Stomach (tissue), 9 donors: ENCODE data around the gene TSPAN16. TPM values are rescaled to one million over a fixed set of nuclear protein-coding genes. Genes with fewer than 3 reads are reported as not detected.

Experiments used
- DNase-seq, 2 donors: peaks; one replicate each; pipeline versions ENCODE4 v3.0.0 to v3.0.0-alpha.2; 2013 to 2019
- H3K27ac ChIP-seq, 5 donors: fragments of 200-600 bp in 4 of 5; sonication (generic) in 4 of 5; one replicate each; pipeline ENCODE4 v1.5.1; 2013 to 2019; ENCODE audit warnings: mild to moderate bottlenecking in 1 of 5, moderate library complexity in 1 of 5
- H3K27me3 ChIP-seq, 3 donors: fragments of 200-600 bp; sonication (generic); one replicate each; pipeline ENCODE4 v1.5.1; 2017 to 2019; ENCODE audit warnings: mixed run types in 1 of 3
- H3K36me3 ChIP-seq, 4 donors: fragments of 200-600 bp; sonication (generic); 1 replicate in 3 of 4; 2 replicates in 1 of 4; pipeline ENCODE4 v1.5.1; 2016 to 2019
- H3K4me1 ChIP-seq, 4 donors: fragments of 200-600 bp; sonication (generic); one replicate each; pipeline ENCODE4 v1.5.1; 2016 to 2019
- H3K4me3 ChIP-seq, 4 donors: fragments of 200-600 bp; sonication (generic) in 3 of 4; one replicate each; pipeline ENCODE4 v1.5.1; 2016 to 2019; ENCODE audit warnings: mild to moderate bottlenecking in 1 of 4
- H3K9me3 ChIP-seq, 4 donors: fragments of 200-600 bp; sonication (generic); one replicate each; pipeline ENCODE4 v1.5.1; 2016 to 2019
- CTCF ChIP-seq, 7 experiments: fragments of 450-650 bp in 4 of 7; fragments of 200-600 bp in 3 of 7; sonication (generic) in 3 of 7; IDR thresholded peaks; one replicate each; pipeline ENCODE4 v1.5.1; 2016 to 2019; ENCODE audit warnings: antibody characterized with exemption in 7 of 7, control low read depth in 2 of 7, mild to moderate bottlenecking in 1 of 7
- EP300 ChIP-seq: sonication (generic); formaldehyde crosslinking; IDR thresholded peaks from one replicate; pipeline ENCODE4 v1.6.1; 2017; ENCODE audit warnings: antibody characterized with exemption
- POLR2A ChIP-seq, 4 donors: fragments of 450-650 bp; IDR thresholded peaks; one replicate each; pipeline ENCODE4 v1.6.1; 2016; ENCODE audit warnings: antibody characterized with exemption in 4 of 4, control low read depth in 2 of 4, mild to moderate bottlenecking in 1 of 4, moderate library complexity in 1 of 4
- POLR2AphosphoS5 ChIP-seq, 3 donors: sonication (generic); formaldehyde crosslinking; IDR thresholded peaks; one replicate each; pipeline ENCODE4 v1.6.1; 2016; ENCODE audit warnings: antibody characterized with exemption in 3 of 3
- WGBS, 5 donors: extraction: QIAGEN DNeasy Blood & Tissue Kit in 3 of 5; methylation state at CpG; one replicate each; pipeline versions ENCODE4 v1.1.5 to v1.1.7; 2013 to 2018; 5-methylcytosine and 5-hydroxymethylcytosine counted together
- intact Hi-C: fragments of 100-400 bp; cut with DNase I; formaldehyde crosslinking; loops from one replicate; pipeline ENCODE4 v1.15.1; 2023; ENCODE audit warnings: low total_unique reads
- polyA plus RNA-seq, 3 donors: library from polyadenylated mRNA; stranded (reverse); fragments of 200-250 nt; gene quantifications; one replicate each; pipeline ENCODE4 v1.2.3, GENCODE V29; 2013
- total RNA-seq, 5 donors: library from RNA; depleted of rRNA; stranded (reverse); fragments of >200 nt; gene quantifications; one replicate each; pipeline versions ENCODE4 v1.1.0 to v1.2.3, GENCODE V29; 2014 to 2016
- donor health status: healthy with polysubstance abuse.
- donor health status: Bipolar disorder and iron deficiency.
- donor health status: healthy.

The TSPAN16 gene
- total and polyA plus RNA-seq, 8 donors: not detected

GRCh38 chr19:11355160-11356073 is 59.5 kb downstream of the TSPAN16 start, which contains the start of gene PLPPR2:
PLPPR2 (plus strand) TSS chr19:11355432; CDS start chr19:11357674, 2,242 bp downstream.
- H3K4me1 ChIP-seq: peaks cover 12 to 29% (median 22%) of the 10 kb centered on the region in 4 donors
- WGBS, 5 donors: 5 to 32% (median 6%) methylated on average over 6 to 61 of the region's 62 CpGs
- peaks cover 0 to 31% (median 17%) of the 10 kb centered on the region in 4 donors for H3K36me3 ChIP-seq
- intact Hi-C loops: no loop called here
- peak within 1 kb of the TSS in 4 of 5 donors; percentile 63 to 83 (median 75) for H3K27ac ChIP-seq
- H3K9me3 ChIP-seq: no peaks in the 10 kb centered on the region
- DNase-seq: peak; percentile 95 to 96
- H3K4me3 ChIP-seq: peak within 1 kb of the TSS; percentile 63 to 71 (median 66)
- TF ChIP-seq POLR2A (IDR thresholded peaks at IDR 0.05): no peak
- peak; percentile 15 to 78 (median 53) for TF ChIP-seq POLR2AphosphoS5 (IDR thresholded peaks at IDR 0.05)
- no peak for TF ChIP-seq CTCF (IDR thresholded peaks at IDR 0.05)
- no peak for TF ChIP-seq EP300
- H3K27me3 ChIP-seq: no peaks in the 10 kb centered on the region

- DNase-seq: no peak
- WGBS, 5 donors: 78 to 91% (median 85%) methylated on average over 6 of the region's 6 CpGs
- peaks cover 12 to 33% (median 25%) of the 10 kb centered on the region in 4 donors for H3K4me1 ChIP-seq
- peak overlapping the region; percentile 63 to 71 (median 66) for H3K4me3 ChIP-seq
- intact Hi-C loops: no loop called here
- peak overlapping the region in 2 of 5 donors; percentile 70 to 80 for H3K27ac ChIP-seq
- H3K36me3 ChIP-seq: peaks cover 0 to 37% (median 19%) of the 10 kb centered on the region in 4 donors
- no peaks in the 10 kb centered on the region for H3K27me3 ChIP-seq
- no peak for TF ChIP-seq POLR2A (IDR thresholded peaks at IDR 0.05)
- no peak for TF ChIP-seq CTCF (IDR thresholded peaks at IDR 0.05)
- H3K9me3 ChIP-seq: no peaks in the 10 kb centered on the region
These were observed 60.1 kb downstream of the TSPAN16 start for GRCh38 chr19:11356074-11356397.

- 78 to 91% (median 81%) methylated on average over 9 to 11 of the region's 11 CpGs for WGBS, 5 donors
- intact Hi-C loops: no loop called here
These were observed 61.0 kb downstream of the TSPAN16 start for GRCh38 chr19:11356676-11357550.

More at GRCh38 chr19:11356676-11357550, 61.0 kb downstream of the TSPAN16 start:
- peak overlapping the region in 1 of 5 donors; percentile 80 for H3K27ac ChIP-seq
- peak overlapping the region in 1 of 4 donors; percentile 66 for H3K4me3 ChIP-seq
- no peaks in the 10 kb centered on the region for H3K27me3 ChIP-seq
- peaks cover 0 to 46% (median 27%) of the 10 kb centered on the region in 4 donors for H3K36me3 ChIP-seq
- no peak for DNase-seq
- H3K9me3 ChIP-seq: no peaks in the 10 kb centered on the region
- H3K4me1 ChIP-seq: peaks cover 12 to 42% (median 34%) of the 10 kb centered on the region in 4 donors
- TF ChIP-seq CTCF (IDR thresholded peaks at IDR 0.05) (no peak), EP300 (no peak), POLR2AphosphoS5 (IDR thresholded peaks at IDR 0.05) (no peak), POLR2A (IDR thresholded peaks at IDR 0.05) (no peak)
